GM21367 (cell line): Measurements from ENCODE around the gene GNL1.
"Not testable (repeated sequence)": the region's sequence is repeated elsewhere in the genome, so short reads cannot be mapped to it uniquely, and the experiment has no call there.

Experiments used
- ATAC-seq: cut with Tn5 transposase; IDR thresholded peaks from one replicate; pipeline ENCODE4 v1.9.1; 2021; ENCODE audit not compliant: unreplicated experiment

The GNL1 gene, protein sequence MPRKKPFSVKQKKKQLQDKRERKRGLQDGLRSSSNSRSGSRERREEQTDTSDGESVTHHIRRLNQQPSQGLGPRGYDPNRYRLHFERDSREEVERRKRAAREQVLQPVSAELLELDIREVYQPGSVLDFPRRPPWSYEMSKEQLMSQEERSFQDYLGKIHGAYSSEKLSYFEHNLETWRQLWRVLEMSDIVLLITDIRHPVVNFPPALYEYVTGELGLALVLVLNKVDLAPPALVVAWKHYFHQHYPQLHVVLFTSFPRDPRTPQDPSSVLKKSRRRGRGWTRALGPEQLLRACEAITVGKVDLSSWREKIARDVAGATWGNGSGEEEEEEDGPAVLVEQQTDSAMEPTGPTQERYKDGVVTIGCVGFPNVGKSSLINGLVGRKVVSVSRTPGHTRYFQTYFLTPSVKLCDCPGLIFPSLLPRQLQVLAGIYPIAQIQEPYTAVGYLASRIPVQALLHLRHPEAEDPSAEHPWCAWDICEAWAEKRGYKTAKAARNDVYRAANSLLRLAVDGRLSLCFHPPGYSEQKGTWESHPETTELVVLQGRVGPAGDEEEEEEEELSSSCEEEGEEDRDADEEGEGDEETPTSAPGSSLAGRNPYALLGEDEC

DNA sequence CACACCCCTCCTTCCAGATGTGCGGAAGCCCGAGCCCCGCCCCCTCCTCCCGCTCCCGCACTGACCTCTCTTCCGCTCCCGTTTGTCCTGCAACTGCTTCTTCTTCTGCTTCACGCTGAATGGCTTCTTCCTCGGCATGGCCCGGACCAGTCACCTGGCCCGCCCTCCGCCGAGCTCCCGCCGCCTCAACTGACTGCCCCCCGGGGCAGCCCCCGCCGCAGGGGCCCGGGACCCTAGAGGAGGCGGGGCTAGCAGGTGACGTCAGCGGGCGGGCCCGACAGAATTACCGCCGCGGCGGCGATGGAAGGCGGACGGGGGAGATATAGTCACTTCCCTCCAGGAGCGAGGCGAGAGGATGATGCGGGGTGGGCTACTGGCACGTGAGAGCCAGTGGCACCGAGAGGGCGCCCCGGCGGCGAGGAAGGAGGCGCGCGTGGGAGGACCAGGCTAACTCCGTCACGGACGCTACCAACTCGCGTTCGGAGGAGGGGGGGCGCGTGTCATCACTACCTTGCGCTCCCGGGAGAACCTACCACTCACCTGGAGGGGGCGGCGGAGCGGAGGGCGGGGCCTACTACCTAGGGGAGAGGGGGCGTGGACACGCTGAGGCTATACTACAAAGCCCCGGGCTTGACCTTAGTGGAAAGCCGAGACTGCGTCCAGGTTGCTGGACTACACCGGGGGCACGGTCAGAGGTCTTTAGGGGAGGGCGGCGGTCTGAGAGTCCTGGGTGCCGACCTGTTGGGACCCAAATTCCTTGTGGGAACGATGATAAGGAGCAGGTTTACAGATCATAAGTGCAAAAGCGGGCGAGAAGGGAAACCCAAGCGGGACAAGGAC lies at the start of gene GNL1:
Gene GNL1, minus strand, starts transcription at position 424 of the 840 bp plus-strand sequence. Its CDS starts 286 bp downstream, at position 138.
- peak; percentile 55 for ATAC-seq

GRCh38 chr6:30603961-30604360 lies 47.7 kb upstream of the GNL1 start:
- ATAC-seq: no peak

DNA sequence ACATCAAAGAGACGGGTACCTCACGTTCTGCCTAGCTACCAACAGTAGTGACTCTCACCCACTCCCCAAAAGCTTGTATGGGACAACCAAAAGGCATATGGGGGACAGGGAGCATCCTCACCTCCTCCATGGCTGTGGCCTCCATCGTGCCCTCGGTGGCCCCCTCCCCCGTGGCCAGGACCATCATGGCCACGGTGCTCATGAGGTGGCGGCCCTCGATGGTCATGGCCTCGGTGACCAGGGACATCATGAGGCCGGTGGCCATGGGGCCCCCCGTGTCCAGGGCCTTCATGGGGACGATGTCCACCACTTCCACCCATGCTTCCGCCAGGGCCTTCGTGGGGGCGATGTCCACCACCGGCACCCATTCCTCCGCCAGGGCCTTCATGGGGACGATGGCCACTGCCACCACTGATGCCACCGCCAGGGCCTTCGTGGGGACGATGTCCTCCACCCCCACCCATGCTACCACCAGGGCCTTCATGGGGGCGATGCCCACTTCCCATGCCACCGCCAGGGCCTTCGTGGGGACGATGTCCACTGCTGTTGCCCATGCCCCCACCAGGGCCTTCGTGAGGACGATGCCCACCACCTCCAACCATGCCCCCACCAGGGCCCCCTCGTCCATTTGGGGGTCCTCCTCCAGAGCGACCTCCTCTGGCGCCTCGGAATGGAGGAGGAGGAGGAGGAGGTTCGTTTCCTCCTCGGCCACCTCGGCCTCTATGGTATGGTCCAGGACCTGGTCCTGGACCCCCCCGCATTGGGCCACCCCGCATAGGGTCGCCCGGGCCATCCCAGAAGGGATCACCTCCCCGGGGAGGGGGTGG lies 45.7 kb upstream of the GNL1 start:
- ATAC-seq: no peak

- ATAC-seq: no peak
Measured at GRCh38 chr6:30601436-30601814, 45.1 kb upstream of the GNL1 start.

GRCh38 chr6:30600451-30600961 lies 44.2 kb upstream of the GNL1 start:
- ATAC-seq: no peak

DNA sequence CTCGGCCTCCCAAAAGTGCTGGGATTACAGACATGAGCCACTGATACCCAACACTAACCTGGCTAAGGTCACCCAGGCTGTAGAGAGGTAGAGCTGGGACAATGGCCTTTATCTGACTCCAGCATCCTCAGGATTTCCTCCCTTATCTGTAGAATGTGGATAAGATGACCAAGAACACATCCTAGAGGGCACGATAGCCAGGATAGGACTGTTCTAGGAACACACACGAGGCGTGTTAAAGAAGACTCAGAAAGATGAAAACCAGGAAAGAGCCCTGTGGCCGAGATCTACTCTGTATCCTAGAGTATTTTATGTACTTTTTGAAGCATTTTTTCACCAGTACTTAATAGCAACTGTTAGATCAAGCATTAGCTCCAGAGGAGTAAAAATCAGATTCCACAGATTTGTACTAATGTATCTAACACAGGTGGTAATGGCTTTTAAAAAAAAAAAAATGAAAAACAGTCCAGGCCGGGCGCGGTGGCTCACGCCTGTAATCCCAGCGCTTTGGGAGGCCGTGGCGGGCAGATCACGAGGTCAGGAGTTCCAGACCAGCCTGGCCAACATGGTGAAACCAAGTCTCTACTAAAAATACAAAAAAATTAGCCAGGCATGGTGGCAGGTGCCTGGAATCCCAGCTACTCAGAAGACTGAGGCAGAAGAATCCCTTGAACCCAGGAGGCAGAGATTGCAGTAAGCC lies 43.5 kb upstream of the GNL1 start:
- ATAC-seq: no peak

DNA sequence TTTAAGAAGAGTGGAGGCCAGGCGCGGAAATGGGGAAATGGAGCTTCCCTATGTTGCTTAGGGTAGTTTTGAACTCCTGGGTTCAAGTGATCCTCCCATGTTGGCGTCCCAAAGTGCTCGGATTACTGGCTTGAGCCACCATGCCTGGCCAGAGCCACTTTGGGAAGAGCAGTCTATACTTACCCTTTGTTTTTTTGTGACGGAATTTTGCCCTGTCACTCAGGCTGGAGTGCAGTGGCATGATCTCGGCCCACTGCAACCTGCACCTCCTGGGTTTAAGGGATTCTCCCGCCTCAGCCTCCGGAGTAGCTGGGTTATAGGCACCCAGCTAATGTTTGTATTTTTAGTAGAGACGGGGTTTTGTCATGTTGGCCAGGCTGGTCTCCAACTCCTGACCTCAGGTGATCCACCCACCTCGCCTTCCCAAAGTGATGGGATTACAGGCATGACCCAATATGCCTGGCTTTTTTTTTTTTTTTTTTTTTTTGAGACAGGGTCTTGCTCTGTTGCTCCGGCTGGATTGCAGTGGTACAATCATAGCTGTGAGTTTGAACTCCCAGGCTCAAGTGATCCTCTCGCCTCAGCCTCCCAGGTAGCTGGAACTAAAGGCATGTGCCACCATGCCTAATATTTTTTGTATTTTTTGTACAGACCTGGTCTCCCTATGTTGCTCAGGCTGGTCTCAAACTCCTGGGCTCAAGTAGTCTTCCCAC lies 42.8 kb upstream of the GNL1 start:
- ATAC-seq: no peak

GRCh38 chr6:30597315-30598144 lies 41.2 kb upstream of the GNL1 start:
- ATAC-seq: not testable (repeated sequence)

DNA sequence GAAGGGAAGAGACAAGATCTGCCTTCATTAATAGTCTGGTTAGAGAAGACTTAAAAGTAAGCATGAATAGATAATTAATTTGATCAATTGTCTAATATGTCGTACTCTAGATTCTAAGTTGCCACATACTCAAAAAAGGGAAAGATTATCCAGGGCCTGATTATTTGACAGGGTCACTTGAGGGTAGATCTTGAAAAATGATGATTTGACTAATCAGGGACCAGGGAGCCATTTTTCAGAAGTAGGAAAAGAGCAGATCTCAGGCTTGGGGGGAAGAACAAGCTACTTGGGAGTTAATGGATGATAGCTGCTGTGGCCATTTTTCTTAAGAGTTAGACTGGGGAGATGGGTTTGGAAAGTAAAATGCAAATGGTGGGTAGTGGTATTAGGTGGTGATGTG lies 36.0 kb upstream of the GNL1 start:
- ATAC-seq: no peak

GRCh38 chr6:30591008-30591407 lies 34.7 kb upstream of the GNL1 start:
- no peak for ATAC-seq

DNA sequence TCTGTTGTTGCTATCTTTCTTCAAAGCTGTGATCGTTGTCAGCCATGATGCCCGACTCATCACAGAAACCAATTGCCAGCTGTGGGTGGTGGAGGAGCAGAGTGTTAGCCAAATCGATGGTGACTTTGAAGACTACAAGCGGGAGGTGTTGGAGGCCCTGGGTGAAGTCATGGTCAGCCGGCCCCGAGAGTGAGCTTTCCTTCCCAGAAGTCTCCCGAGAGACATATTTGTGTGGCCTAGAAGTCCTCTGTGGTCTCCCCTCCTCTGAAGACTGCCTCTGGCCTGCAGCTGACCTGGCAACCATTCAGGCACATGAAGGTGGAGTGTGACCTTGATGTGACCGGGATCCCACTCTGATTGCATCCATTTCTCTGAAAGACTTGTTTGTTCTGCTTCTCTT lies 34.2 kb upstream of the GNL1 start:
- no peak for ATAC-seq

DNA sequence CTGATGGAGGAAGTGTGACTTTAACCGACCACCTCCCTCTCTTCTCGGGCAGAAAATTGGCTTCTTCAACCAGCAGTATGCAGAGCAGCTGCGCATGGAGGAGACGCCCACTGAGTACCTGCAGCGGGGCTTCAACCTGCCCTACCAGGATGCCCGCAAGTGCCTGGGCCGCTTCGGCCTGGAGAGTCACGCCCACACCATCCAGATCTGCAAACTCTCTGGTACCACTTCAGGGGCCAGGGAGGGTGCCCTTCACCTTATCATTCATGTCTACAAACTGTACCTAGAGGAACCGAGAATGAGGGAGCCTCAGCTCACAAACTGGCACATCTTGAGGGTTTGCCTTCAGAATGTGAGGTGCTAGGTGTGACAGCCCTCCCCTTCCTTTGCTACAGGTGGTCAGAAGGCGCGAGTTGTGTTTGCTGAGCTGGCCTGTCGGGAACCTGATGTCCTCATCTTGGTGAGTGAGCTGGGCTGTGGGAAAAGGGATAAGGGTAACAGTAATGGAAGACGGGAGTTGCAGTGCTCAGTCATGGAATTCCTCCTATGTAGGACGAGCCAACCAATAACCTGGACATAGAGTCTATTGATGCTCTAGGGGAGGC lies 33.6 kb upstream of the GNL1 start:
- no peak for ATAC-seq

DNA sequence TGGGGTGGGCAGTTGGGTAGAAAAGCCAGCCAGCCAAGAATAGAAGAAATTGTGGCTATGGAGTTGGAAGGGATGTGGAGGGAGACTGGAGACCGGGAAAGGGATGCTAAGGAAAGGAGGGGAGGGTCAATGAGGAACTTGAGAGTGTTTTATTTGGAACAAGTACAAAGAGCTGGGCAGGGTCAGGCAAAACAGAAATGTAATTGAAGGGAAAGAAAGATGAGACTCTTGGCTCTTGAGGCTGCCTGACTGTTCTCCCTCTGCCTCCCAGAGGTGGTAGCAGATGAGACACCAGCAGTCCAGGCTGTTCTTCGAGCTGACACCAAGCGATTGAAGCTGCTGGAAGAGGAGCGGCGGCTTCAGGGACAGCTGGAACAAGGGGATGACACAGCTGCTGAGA lies 27.6 kb upstream of the GNL1 start:
- ATAC-seq: no peak

DNA sequence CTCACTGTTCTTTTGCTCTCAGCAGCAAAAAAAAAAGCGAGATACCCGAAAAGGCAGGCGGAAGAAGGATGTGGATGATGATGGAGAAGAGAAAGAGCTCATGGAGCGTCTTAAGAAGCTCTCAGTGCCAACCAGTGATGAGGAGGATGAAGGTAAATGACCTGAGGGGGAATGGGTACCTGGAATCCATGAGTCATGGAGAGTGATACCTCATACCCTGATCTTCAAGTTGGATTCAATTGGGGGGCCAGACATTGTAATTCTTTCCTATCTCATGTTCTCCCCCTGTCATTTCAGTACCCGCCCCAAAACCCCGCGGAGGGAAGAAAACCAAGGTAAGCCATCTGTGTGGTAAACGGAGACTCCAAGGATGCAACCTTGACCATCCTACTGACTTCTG lies 21.8 kb upstream of the GNL1 start:
- no peak for ATAC-seq

- ATAC-seq: no peak
Measured at GRCh38 chr6:30573113-30573512, 16.8 kb upstream of the GNL1 start.

DNA sequence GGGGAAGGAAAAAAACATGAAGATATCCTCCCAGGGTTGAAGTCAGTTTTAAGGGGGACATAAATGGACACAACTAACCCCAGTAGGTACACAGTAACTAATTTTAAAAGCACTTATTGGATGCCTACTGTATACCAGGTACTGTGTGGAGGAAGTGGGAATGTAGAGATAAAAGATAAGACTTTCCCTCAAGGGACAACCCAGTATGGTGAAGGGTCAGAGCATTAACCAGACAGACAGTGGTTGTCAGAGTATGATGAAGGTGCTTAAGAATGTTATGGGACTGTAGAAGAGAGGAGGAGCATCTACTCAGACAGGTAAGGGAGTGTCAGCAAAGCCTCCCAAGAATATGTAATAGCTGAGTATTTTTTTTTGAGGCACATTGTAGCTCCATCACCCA lies 15.9 kb upstream of the GNL1 start:
- no peak for ATAC-seq

- ATAC-seq: no peak
Measured at GRCh38 chr6:30571762-30572082, 15.4 kb upstream of the GNL1 start.

DNA sequence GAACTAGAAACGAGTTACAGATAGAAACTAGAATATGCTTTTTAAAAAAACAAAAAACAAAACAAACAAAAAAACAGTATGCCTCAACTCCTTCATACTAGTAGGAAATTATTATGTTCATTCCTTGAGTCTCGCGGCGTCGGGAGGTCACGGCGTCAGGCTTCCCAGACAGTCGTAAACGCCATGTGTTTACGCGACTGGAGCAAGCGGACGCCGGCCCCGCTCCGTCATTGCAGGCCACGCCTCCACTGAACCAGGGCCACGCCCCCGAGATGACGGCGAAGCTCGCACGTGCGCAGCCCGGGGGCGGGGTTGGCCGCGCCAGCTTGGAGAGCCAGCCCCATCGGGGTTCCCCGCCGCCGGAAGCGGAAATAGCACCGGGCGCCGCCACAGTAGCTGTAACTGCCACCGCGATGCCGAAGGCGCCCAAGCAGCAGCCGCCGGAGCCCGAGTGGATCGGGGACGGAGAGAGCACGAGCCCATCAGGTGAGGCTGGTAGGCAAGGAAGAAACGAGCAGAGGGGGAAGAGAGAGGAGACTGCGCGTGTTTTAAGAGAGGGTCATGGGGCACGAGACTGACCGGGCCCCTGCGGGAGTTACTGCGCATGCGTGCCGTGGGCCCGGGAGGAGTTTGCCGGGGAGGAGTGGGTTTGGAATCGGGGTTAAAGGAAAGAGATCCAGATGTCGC lies 14.9 kb upstream of the GNL1 start, which contains the start of gene ABCF1:
Gene ABCF1, plus strand, starts transcription at position 368 of the 687 bp plus-strand sequence. Its CDS starts 46 bp downstream, at position 414.
- ATAC-seq: peak; percentile 79
